Measurements from ENCODE around the gene DSG4. TPM values are rescaled to one million over a fixed set of nuclear protein-coding genes. Genes with fewer than 3 reads are reported as not detected.

The DSG4 gene, protein sequence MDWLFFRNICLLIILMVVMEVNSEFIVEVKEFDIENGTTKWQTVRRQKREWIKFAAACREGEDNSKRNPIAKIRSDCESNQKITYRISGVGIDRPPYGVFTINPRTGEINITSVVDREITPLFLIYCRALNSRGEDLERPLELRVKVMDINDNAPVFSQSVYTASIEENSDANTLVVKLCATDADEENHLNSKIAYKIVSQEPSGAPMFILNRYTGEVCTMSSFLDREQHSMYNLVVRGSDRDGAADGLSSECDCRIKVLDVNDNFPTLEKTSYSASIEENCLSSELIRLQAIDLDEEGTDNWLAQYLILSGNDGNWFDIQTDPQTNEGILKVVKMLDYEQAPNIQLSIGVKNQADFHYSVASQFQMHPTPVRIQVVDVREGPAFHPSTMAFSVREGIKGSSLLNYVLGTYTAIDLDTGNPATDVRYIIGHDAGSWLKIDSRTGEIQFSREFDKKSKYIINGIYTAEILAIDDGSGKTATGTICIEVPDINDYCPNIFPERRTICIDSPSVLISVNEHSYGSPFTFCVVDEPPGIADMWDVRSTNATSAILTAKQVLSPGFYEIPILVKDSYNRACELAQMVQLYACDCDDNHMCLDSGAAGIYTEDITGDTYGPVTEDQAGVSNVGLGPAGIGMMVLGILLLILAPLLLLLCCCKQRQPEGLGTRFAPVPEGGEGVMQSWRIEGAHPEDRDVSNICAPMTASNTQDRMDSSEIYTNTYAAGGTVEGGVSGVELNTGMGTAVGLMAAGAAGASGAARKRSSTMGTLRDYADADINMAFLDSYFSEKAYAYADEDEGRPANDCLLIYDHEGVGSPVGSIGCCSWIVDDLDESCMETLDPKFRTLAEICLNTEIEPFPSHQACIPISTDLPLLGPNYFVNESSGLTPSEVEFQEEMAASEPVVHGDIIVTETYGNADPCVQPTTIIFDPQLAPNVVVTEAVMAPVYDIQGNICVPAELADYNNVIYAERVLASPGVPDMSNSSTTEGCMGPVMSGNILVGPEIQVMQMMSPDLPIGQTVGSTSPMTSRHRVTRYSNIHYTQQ
- not detected in 2 replicates for total RNA-seq (2011; cell fraction: chromatin; rRNA removed; ENCODE audit: low replicate concordance)
- not detected in 2 replicates for total RNA-seq (2011; cell fraction: nucleolus; rRNA removed)
- not detected in 2 replicates for total RNA-seq (2011; cell fraction: nucleoplasm; rRNA removed)
- total RNA-seq (2014; rRNA removed) (not detected in 2 replicates), total RNA-seq (2014; rRNA removed; fragmentation: Illumina TruSeq; extraction: Trizol) (not detected in 2 replicates), total RNA-seq (2015; rRNA removed; fragmentation: Illumina TruSeq; extraction: Trizol) (not detected in 2 replicates), total RNA-seq (2021) (not detected in 2 replicates), polyA plus RNA-seq (2011; rRNA removed) (not detected in 2 replicates), polyA plus RNA-seq (2014; fragmentation: Illumina TruSeq; extraction: Trizol) (not detected in 2 replicates), polyA plus RNA-seq (2014; fragmentation: Nextera tagmentation; extraction: Ambion mirVana) (not detected), polyA plus RNA-seq (2014; rRNA removed) (not detected in 2 replicates), polyA minus RNA-seq (2011; rRNA and poly(A)+ RNA removed) (not detected in 2 replicates), Bru-seq, nascent RNA (not detected), BruChase-seq, experiment 1, labeled RNA remaining after a 2-hour chase (not detected), BruChase-seq, experiment 2, labeled RNA remaining after a 6-hour chase (percentile 3 among the genes with signal in this experiment)
- not detected in 2 replicates for polyA plus RNA-seq (2011; cell fraction: cytosol; rRNA removed)
- polyA plus RNA-seq (2011; cell fraction: nucleus; rRNA removed), result not detected in 2 replicates
- polyA plus RNA-seq (2012), result not detected in 2 replicates
- not detected in 2 replicates for polyA minus RNA-seq (2011; cell fraction: cytosol; rRNA and poly(A)+ RNA removed)
- polyA minus RNA-seq (2011; cell fraction: nucleus; rRNA and poly(A)+ RNA removed), result not detected in 2 replicates
- long read RNA-seq, experiment 1, result 0 reads
- long read RNA-seq, experiment 2, result 0 reads
- long read RNA-seq, experiment 3, result 0 reads

- intact Hi-C loops (cut with micrococcal nuclease), result no loop called here
- no peak within 1 kb of the TSS for H2AFZ ChIP-seq (ENCODE audit: low read depth, low read length)
- H3K4me3 ChIP-seq, result no peak within 1 kb of the TSS
- H3K9me1 ChIP-seq (ENCODE audit: control insufficient read depth, insufficient read depth, low read length), result no peaks in the 10 kb centered on the region
- H3K4me2 ChIP-seq (ENCODE audit: insufficient read depth, low read length), result no peak within 1 kb of the TSS
- POLR2A ChIA-PET, result no interaction called here
- FAIRE-seq (no peak), DNase-seq (ENCODE audit: extremely low read depth in 1 of 4, low spot score in 3 of 4) (no peak), ATAC-seq (no peak)
- in situ Hi-C loops (cut with MboI), result no loop called here
- BruUV-seq (replicated peaks), result no TSS peak
- H3K4me1 ChIP-seq (replicated peaks in 1 of 2; ENCODE audit: control insufficient read depth in 2 of 2, insufficient read depth in 2 of 2, low read length in 2 of 2), result no peaks in the 10 kb centered on the region
- no peaks in the 10 kb centered on the region for H3K79me2 ChIP-seq (ENCODE audit: control insufficient read depth, insufficient read depth, low read length)
- 0% methylated on average over 3 of the region's 3 CpGs for WGBS (ENCODE audit: insufficient coverage, low coverage, missing lambda C conversion rate)
- H4K20me1 ChIP-seq (replicated peaks; ENCODE audit: control insufficient read depth, insufficient read depth, low read length), result no peaks in the 10 kb centered on the region
- no peak within 1 kb of the TSS for H3K9ac ChIP-seq (ENCODE audit: insufficient read depth in 1 of 2, low read depth in 2 of 2, low read length in 2 of 2)
- H3K36me3 ChIP-seq (ENCODE audit: control insufficient read depth, insufficient read depth, low read length), result no peaks in the 10 kb centered on the region
- H3K27me3 ChIP-seq (ENCODE audit: control insufficient read depth in 2 of 2, insufficient read depth in 2 of 2, low read length in 2 of 2), result no peaks in the 10 kb centered on the region
- CTCF ChIA-PET (ENCODE audit: low intra/inter-chr PET ratio), result no interaction called here
- H3K27ac ChIP-seq (ENCODE audit: extremely low read depth, low read depth, low read length), result no peak within 1 kb of the TSS
- H3K9me3 ChIP-seq (replicated peaks; ENCODE audit: control insufficient read depth, insufficient read depth, low read depth, low read length), result no peaks in the 10 kb centered on the region
- TF ChIP-seq ZNF695 (CRISPR knock-in tag; IDR thresholded peaks at IDR 0.05), result no peak
- no peak for TF ChIP-seq SETDB1 (IDR thresholded peaks at IDR 0.05; ENCODE audit: low read length)
- no peak for TF ChIP-seq RNF219 (CRISPR knock-in tag; IDR thresholded peaks at IDR 0.05)
- TF ChIP-seq, protein P1, sequence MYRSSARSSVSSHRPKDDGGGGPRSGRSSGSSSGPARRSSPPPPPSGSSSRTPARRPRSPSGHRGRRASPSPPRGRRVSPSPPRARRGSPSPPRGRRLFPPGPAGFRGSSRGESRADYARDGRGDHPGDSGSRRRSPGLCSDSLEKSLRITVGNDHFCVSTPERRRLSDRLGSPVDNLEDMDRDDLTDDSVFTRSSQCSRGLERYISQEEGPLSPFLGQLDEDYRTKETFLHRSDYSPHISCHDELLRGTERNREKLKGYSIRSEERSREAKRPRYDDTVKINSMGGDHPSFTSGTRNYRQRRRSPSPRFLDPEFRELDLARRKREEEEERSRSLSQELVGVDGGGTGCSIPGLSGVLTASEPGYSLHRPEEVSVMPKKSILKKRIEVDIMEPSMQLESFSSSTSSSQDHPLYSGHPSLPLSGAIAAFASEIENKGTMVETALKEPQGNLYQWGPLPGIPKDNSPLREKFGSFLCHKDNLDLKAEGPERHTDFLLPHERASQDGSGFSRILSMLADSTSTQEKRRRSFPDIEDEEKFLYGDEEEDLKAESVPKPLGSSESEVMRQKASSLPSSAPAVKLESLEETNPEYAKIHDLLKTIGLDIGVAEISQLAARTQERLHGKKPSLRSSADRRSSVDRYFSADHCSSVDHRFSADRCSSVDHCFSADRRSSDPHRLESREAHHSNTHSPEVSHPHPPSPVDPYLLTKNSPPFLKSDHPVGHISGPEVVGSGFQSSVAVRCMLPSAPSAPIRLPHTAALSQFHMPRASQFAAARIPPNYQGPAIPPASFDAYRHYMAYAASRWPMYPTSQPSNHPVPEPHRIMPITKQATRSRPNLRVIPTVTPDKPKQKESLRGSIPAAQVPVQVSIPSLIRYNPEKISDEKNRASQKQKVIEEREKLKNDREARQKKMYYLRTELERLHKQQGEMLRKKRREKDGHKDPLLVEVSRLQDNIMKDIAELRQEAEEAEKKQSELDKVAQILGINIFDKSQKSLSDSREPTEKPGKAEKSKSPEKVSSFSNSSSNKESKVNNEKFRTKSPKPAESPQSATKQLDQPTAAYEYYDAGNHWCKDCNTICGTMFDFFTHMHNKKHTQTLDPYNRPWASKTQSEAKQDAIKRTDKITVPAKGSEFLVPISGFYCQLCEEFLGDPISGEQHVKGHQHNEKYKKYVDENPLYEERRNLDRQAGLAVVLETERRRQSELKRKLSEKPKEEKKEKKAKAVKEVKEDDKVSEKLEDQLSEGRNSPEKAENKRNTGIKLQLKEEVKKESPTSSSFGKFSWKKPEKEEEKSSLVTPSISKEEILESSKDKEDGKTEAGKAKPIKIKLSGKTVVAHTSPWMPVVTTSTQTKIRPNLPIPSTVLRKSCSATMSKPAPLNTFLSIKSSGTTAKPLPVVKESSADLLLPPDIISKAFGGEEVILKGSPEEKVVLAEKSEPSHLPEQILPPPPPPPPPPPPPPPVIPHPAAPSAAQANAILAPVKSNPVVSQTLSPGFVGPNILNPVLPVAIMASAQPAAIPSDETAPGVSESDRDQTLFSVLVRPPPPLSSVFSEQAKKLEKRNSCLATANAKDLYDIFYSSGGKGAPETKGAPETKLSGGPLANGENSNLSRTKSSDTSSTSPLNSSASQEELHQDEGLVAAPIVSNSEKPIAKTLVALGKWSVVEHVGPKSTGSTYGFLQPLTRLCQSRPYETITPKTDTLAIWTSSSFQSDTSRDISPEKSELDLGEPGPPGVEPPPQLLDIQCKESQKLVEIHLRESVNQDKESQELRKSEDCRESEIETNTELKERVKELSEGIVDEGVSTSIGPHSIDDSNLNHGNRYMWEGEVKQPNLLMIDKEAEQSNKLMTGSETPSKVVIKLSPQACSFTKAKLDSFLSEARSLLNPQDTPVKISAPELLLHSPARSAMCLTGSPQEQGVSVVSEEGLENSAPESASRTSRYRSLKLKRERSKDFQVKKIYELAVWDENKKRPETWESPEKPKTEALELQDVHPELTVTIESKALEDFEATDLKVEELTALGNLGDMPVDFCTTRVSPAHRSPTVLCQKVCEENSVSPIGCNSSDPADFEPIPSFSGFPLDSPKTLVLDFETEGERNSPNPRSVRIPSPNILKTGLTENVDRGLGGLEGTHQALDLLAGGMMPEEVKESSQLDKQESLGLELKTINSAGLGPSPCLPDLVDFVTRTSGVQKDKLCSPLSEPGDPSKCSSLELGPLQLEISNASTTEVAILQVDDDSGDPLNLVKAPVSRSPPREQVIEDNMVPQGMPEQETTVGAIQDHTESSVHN (IDR thresholded peaks at IDR 0.05; ENCODE audit: borderline replicate concordance in 1 of 2, low read depth in 1 of 2), result no peak
Observed at GRCh38 chr18:31376477-31376876, at the start of gene DSG4. Gene DSG4 (plus strand): TSS chr18:31376777. CDS start chr18:31376912, 135 bp downstream.

Data from K562 (cell line).